Coronary artery (tissue), 2 donors: ENCODE data around the gene ADARB2.

Source experiments
- DNase-seq: peaks from one replicate; pipeline ENCODE4 v3.0.0-alpha.2; 2017; ENCODE audit warnings: low spot score
- H3K27ac ChIP-seq, 2 donors: fragments of 200-600 bp; sonication (generic); one replicate each; pipeline ENCODE4 v1.5.1; 2016 to 2019
- H3K4me3 ChIP-seq: fragments of 200-600 bp; sonication (generic); 2 replicates; pipeline ENCODE4 v1.5.1; 2016; ENCODE audit warnings: mild to moderate bottlenecking, moderate library complexity
- TF ChIP-seq, protein P1 (sequence below): fragments of 200-600 bp; sonication (generic); IDR thresholded peaks from one replicate; pipeline ENCODE4 v1.5.1; 2019; ENCODE audit warnings: antibody characterized with exemption

The ADARB2 gene

DNA sequence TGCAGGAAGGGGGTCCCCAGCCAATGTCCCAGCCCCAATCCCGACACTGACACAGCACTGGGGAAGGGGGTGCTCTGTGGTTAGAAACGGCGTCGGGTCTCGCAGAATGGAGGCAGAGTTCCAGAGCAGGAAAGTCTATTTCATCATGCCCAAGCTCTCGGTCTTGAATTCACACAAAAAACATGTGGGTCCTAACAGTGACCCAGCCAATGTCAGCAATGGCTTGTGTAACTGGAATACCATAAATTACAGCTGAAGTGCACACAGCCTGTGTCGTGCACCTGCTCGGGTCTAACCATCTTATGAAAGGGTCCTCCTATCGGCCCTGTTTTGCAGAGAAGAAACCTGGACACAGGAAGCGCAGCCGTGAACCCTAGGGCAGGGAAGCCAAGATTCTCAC lies 324.1 kb downstream of the ADARB2 start:
- Histone ChIP-seq H3K27ac (no peak overlapping the region), H3K4me3 (no peak overlapping the region)
- no peak for DNase-seq
- TF ChIP-seq, protein P1, sequence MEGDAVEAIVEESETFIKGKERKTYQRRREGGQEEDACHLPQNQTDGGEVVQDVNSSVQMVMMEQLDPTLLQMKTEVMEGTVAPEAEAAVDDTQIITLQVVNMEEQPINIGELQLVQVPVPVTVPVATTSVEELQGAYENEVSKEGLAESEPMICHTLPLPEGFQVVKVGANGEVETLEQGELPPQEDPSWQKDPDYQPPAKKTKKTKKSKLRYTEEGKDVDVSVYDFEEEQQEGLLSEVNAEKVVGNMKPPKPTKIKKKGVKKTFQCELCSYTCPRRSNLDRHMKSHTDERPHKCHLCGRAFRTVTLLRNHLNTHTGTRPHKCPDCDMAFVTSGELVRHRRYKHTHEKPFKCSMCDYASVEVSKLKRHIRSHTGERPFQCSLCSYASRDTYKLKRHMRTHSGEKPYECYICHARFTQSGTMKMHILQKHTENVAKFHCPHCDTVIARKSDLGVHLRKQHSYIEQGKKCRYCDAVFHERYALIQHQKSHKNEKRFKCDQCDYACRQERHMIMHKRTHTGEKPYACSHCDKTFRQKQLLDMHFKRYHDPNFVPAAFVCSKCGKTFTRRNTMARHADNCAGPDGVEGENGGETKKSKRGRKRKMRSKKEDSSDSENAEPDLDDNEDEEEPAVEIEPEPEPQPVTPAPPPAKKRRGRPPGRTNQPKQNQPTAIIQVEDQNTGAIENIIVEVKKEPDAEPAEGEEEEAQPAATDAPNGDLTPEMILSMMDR, result no peak

DNA sequence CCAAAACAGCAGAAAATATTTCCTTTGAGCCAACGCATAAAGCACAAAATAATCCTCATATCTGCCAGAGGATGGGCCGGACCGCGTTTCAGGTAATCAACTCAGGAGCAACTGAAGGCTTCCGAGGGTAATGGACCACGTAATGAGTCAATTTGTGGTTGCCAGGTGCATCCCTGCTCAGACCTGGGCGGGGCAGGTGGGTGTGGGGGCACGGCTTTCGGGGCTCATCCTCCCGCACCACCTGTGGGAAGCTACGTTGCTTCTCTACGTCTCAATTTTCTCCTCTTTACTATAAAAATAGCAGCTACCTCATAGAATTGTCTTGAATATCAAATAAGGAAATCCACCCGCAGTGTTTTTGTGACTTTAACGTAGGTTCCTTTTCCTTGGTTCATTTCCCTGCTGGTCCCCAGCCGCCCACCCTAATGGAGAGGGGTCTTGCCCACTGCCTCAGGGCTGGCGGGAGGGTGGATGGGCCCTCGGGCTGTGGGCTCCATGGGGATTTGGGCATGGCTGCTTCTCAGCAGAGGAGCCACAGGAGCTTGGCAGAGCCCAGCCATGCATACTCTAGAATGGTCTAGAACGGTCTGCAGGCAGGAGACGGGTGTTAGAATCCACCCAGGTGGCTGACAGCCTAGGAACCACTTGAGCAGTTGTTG lies 324.7 kb downstream of the ADARB2 start:
- TF ChIP-seq, protein P1, result no peak
- DNase-seq, result no peak
- no peak overlapping the region for H3K27ac ChIP-seq
- no peak overlapping the region for H3K4me3 ChIP-seq

DNA sequence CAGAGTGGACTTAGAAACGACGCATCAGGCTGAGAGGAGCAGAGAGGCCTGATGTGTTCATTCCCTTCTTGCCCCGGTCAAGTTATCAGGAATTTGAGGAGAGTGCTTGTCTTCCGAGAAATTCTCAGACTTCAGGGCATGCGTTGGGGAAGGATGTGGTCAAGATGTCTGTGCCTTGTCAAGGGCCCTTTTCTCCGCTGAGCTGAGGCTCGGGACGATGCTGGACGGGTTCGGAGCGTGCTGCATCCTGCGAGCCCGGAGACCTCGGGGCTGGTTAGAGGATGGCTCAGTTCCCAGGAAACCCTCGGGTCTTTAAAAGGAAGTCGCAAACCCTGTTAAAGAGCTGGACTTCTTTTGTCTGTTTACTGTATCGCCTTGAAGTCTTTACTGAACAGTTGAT lies 325.4 kb downstream of the ADARB2 start:
- TF ChIP-seq, protein P1, result no peak
- Histone ChIP-seq H3K4me3 (no peak overlapping the region), H3K27ac (no peak overlapping the region)
- peak; percentile 43 for DNase-seq

DNA sequence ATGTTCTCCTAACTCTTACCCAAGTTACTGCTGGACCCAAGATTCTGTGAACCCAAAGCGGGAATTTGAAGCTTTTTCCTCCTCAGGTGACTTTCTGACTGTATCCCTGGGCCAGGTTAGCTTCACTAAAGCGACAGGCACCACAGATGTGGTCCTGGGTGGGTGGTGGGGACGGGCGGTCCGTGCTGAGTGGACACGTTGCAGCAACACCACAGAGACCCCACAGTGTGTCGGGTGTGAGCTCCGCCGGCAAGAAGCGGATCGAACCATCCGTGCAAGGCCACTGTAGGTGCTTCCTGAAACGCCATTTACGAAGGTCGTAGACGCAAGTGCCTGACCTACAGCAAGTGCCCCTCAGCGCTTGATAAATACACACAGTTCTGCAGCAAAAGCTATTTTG lies 325.9 kb downstream of the ADARB2 start:
- DNase-seq, result peak; percentile 38
- H3K4me3 ChIP-seq, result no peak overlapping the region
- H3K27ac ChIP-seq, result no peak overlapping the region
- TF ChIP-seq, protein P1, result no peak

DNA sequence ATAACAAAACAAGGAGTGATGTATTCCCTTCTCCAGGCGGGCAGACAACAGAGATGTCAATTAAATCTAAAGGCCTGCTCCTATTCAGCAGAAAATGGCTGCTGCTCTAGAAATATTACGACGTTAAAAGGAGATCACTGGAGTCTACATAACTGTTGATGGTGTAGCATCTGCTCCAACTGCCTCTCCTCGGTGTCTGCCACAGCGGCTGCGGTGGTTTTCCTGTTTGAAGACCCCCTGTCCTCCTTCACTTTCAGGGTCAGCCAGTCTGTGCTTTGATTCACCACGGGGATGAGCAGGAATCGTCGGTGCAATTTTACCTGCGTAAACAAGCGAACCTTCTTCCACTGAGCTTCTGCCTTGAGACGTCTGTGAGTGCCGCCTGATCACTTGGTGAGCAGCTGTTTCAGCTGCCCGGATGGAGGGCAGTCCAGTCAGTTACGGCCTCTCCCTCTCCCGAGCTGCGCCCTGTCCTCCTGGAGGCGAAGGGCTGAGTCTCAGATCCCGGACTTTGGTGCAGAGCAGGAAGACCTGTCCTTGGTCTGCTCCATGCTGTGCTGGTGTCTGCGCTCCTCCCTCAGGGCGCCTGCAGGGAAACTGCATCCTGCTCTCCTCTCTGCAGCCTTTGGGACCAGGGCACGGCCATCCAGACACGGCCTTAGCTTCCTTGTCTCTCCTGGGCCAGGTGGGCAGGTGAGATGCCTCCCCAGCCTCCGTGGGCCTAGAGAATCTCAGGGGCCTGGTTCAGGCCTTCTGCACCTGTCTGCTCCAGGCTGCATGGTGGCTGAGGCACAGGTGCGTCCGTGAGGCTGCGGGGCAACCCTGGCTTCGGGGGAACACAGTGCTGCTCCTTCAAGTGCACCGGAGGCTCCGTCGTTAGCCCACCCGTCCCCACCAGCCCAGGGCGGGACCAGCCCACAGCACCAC lies 326.6 kb downstream of the ADARB2 start:
- DNase-seq, result peak; percentile 58
- Histone ChIP-seq H3K27ac (no peak overlapping the region), H3K4me3 (no peak overlapping the region)
- TF ChIP-seq, protein P1, result no peak

DNA sequence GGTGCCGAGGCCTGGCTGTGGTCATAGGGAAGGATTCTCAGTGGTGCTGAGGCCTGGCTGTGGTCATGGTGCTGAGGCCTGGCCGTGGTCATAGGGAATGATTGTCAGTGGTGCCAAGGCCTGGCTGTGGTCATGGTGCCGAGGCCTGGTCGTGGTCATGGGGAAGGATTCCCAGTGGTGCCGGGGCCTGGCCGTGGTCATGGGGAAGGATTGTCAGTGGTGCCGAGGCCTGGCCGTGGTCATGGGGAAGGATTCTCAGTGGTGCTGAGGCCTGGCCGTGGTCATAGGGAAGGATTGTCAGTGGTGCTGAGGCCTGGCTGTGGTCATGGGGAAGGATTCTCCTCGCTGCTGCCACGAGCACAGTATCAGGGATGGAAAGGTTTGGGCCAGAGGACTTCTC lies 327.3 kb downstream of the ADARB2 start:
- TF ChIP-seq, protein P1, result no peak
- Histone ChIP-seq H3K4me3 (no peak overlapping the region), H3K27ac (no peak overlapping the region)
- peak; percentile 57 for DNase-seq
